ENCODE results near the gene EIF4ENIF1.
"Not testable (repeated sequence)": the region's sequence is repeated elsewhere in the genome, so short reads cannot be mapped to it uniquely, and the experiment has no call there.

EIF4ENIF1 gene

GRCh38 chr22:31442768-31443489 is 46.7 kb downstream of the EIF4ENIF1 start:
- DNase-seq: no peak

GRCh38 chr22:31441652-31442051 is 48.0 kb downstream of the EIF4ENIF1 start:
- DNase-seq: no peak

GRCh38 chr22:31440681-31441080 is 49.0 kb downstream of the EIF4ENIF1 start:
- DNase-seq: no peak

- DNase-seq: no peak
Measured at GRCh38 chr22:31439808-31440207, 49.8 kb downstream of the EIF4ENIF1 start.

- no peak for DNase-seq
Measured at GRCh38 chr22:31436132-31436531, 53.5 kb downstream of the EIF4ENIF1 start.

DNA sequence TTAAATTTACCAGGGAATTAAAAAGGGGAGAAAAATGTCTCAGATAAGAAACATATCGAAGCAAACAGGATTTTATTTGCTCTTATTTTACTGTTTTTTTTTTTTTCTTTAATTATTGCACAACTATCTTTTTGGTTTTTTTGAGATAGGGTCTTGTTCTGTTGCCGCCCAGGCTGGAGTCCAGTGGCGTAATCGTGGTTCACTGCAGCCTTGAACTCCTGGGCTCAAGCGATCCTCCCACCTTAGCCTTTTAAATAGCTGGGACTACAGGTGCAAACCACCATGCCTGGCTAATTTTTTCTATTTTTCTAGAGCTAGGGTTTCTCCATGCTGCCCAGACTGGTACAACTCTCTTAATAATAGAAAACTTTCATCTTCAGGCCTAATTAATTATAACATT is 57.7 kb downstream of the EIF4ENIF1 start:
- no peak for DNase-seq

DNA sequence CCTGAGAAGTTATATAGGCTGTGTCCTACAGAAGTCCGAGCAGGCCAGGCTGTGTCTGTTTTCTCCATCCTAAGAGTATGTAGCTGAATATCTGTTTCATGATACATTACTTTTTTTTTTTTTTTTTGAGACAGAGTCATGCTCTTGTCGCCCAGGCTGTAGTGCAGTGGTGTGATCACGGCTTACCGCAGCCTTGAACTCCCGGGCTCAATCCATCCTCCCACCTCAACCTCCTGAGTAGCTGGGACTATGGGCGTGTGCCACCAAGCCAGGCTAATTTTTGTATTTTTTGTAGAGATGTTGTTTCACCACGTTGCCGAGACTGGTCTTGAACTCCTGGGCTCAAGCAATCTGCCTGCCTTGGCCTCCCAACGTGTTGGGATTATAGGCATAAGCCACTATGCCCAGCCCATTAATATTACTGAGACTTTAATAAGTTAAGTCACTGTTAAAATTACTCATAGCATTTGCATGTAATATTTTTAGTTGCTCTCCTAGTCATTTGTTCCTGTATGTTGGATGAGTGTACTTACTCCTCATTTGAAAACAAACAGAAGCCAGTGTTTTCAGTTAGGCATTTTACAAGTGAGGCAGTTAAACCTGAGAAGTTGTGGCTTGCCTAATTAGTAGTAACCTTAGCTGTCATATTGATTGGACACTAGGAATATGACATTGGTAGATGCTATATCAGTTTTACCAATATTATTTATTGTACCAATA is 64.2 kb downstream of the EIF4ENIF1 start:
- peak; percentile 5 for DNase-seq

DNA sequence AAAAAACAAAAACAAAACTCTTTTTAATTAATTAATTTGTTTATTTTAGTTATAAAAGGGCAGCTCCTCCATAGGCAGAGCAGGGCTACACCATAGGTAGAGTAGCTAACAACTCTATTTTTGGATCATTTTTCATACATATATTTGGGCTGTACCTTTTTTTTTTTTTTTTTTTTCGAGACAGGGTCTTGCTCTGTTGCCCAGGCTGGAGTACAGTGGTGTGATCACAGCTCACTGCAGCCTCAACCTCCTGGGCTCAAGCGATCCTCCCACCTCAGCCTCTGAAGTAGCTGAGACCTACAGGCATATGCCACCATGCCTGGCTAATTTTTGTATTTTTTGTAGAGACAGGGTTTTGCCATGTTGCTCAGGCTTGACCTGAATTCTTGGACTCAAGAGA is 87.3 kb downstream of the EIF4ENIF1 start:
- not testable (repeated sequence) for DNase-seq

GRCh38 chr22:31400023-31400397 is 89.6 kb downstream of the EIF4ENIF1 start:
- DNase-seq: peak; percentile 23

DNA sequence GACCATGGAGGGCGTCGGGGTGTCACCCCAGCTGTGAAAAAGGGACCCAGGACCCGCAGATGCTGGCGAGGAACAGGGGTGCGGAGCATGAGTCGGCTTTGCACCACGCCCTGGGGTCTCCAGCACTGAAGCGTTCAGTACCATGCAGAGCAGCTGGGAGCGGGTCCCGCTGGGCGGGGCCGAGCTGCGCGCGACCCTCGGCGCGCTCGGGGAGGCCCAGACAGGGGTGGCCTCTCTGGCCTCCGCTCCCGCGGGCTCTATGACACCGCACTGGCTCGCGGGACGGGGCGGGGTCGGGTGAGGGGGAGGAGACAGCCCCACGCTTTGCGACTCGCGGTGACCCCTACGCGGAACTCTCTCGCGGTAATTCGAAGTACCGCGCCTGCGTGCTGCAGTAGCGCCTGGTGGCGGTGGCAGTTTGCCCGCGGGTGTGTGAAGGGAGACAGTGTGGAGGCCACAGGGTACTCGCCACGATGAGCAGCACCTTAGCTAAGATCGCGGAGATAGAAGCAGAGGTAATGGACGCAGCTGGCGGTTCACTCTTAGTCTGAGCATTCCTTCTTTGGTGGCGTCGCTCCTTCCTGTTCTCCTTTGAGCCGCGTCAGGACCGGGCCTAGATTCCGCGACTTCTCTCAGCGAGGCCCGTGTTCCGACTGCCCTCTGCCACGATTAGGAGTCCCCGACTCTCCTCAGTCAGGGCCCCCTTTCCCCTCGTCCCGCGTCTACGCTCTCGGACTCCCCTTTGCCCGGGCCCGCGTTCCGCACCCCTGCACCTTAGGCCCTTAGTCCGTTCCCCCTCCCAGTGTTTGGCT is 90.2 kb downstream of the EIF4ENIF1 start, which contains the start of gene DRG1:
DRG1 (plus strand) TSS at position 394 of the 812 bp plus-strand sequence; CDS start at position 474, 80 bp downstream.
- peak; percentile 97 for DNase-seq

- no peak for DNase-seq
Measured at GRCh38 chr22:31398231-31398630, 91.4 kb downstream of the EIF4ENIF1 start.

DNA sequence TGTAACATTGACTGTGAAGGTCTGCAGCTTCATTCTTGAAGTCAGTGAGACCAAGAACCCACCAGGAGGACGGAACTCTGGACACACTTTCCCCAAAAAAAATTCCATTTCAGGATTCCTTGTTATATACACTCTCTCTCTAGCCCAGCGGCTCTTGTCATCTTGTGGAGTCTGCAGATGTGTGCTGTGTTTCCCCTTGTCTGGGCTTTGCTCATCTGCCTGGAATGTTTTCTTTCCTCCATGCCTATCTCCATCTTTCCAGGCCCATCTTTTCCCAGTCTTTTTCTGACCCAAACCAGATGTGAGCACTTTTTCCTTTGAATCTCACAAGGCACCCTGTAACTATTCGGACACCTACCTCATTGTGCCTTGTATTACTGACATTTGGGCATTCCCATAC is 95.3 kb downstream of the EIF4ENIF1 start:
- peak; percentile 45 for DNase-seq

DNA sequence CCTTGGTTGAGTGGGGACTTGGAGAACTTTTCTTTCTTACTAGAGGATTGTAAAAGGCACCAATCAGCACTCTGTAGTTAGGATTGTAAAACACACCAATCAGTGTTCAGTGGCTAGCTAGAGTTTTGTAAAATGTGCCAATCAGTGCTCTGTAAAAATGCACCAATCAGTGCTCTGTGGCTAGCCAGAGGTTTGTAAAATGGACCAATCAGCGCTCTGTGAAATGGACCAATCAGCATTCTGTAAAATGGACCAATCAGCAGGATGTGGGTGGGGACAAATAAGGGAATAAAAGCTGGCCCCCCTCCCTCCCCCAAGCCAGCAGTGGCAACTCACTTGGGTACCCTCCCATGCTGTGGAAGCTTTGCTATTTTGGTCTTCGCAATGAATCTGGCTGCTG is 95.7 kb downstream of the EIF4ENIF1 start:
- no peak for DNase-seq
